MCF 10A (cell line): Measurements from ENCODE around the gene ADPRHL1. TPM values are rescaled to one million over a fixed set of nuclear protein-coding genes. Genes with fewer than 3 reads are reported as not detected.

ENCODE experiments used
- BruUV-seq: library from RNA; stranded (reverse); fragments of 400-500 nt; replicated peaks from 2 replicates; lab custom pipeline; 2021; lab: Mats Ljungman, UMichigan
- CTCF ChIA-PET: fragments of 300-600 bp; sonication (Branson Sonifier 250); formaldehyde crosslinking; extraction: SDS; loops from one replicate; lab custom pipeline; 2021; ENCODE audit warnings: antibody characterized with exemption, inconsistent platforms; lab: Yijun Ruan, JAX
- POLR2A ChIA-PET: fragments of 300-600, 350-650 bp; sonication (Branson Sonifier 250); formaldehyde crosslinking; extraction: SDS; loops from one replicate; lab custom pipeline; 2020; ENCODE audit warnings: antibody characterized with exemption, inconsistent platforms; lab: Yijun Ruan, JAX
- DNase-seq: peaks from one replicate; pipeline ENCODE4 v3.0.0-alpha.2; 2018; ENCODE audit not compliant: unreplicated experiment
- H3K27ac Mint-ChIP-seq: one replicate; pipeline ENCODE4 v1.8.0; 2022; ENCODE audit warnings: mild to moderate bottlenecking, low read depth, mixed read lengths; ENCODE audit not compliant: unreplicated experiment
- H3K27me3 Mint-ChIP-seq: one replicate; pipeline ENCODE4 v1.8.0; 2022; ENCODE audit warnings: mixed read lengths; ENCODE audit not compliant: insufficient read depth, unreplicated experiment
- H3K36me3 Mint-ChIP-seq: one replicate; pipeline ENCODE4 v1.8.0; 2022; ENCODE audit warnings: mild to moderate bottlenecking, moderate library complexity, mixed read lengths; ENCODE audit not compliant: insufficient read depth, unreplicated experiment
- H3K4me1 Mint-ChIP-seq: one replicate; pipeline ENCODE4 v1.8.0; 2022; ENCODE audit warnings: mixed read lengths; ENCODE audit not compliant: insufficient read depth, unreplicated experiment
- H3K4me3 Mint-ChIP-seq: one replicate; pipeline ENCODE4 v1.8.0; 2022; ENCODE audit warnings: mild to moderate bottlenecking, moderate library complexity, mixed read lengths; ENCODE audit not compliant: unreplicated experiment
- H3K9me3 Mint-ChIP-seq: one replicate; pipeline ENCODE4 v1.8.0; 2022; ENCODE audit warnings: mixed read lengths; ENCODE audit not compliant: unreplicated experiment
- intact Hi-C: fragments of 100-400 bp; cut with micrococcal nuclease; formaldehyde crosslinking; loops from 2 replicates; pipeline ENCODE4 v1.14.1; 2022
- total RNA-seq: library from RNA; stranded (reverse); gene quantifications from 2 replicates; pipeline ENCODE4 v1.2.3, GENCODE V29; 2022
- TF ChIP-seq, protein P1 (sequence below): fragments of 200-600 bp; IDR thresholded peaks from one replicate; pipeline ENCODE4 v1.8.0; 2022; ENCODE audit warnings: antibody characterized with exemption, mild to moderate bottlenecking; ENCODE audit not compliant: unreplicated experiment

ADPRHL1 gene
- total RNA-seq, 1 experiment from 2014 or later = 2.6 TPM

DNA sequence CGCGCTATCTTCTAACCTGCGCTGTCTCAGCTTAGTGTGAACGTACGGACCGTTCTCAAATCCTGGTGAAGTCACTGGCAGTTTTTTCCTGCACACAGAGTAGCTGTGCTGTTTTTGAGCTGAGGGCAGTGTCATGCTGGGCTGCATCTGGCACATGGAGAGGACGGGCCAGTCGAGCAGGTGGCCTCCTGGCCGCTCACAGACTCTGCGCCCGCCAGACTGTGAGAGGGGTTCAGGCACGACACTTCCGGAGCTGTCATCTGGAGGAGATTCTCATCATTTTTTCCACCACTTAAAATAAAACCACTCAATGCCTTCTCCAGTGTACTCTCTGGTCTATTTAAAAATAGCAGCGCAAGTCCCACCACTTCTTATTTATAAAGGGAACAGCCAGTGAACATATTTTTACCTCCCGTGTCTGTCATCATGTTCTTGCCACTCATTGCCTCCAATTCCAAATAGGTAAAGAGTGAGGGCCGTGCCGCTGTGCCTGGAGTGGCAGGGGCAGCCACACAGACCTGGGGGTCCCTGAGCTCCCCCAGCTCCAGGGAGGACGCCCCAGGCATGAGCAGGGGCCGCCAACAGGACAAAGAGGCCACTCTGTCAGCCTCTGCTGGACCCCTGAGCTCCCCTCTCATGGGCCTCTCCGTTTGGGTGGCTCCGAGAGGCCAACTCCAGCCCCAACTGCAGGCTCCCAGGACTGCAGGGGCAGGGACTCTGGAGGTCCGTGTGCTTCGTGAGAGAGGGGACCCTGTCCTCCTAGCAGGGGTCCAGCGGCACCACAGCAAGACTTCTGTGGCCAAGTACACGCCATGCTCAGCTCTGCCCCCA is 52.5 kb downstream of the ADPRHL1 start:
- Mint-ChIP-seq H3K9me3 (no peaks in the 10 kb centered on the region), H3K36me3 (no peaks in the 10 kb centered on the region), H3K4me1 (no peaks in the 10 kb centered on the region), H3K27me3 (no peaks in the 10 kb centered on the region), H3K4me3 (no peak overlapping the region), H3K27ac (no peak overlapping the region)
- intact Hi-C loops = no loop called here
- POLR2A ChIA-PET = interaction anchor here (0.6 kb wide), 1 partner anchor 879 kb away, joined by 3 read pairs; no protein-coding TSS in a partner anchor
- BruUV-seq = no TSS peak
- no peak for DNase-seq
- TF ChIP-seq, protein P1, sequence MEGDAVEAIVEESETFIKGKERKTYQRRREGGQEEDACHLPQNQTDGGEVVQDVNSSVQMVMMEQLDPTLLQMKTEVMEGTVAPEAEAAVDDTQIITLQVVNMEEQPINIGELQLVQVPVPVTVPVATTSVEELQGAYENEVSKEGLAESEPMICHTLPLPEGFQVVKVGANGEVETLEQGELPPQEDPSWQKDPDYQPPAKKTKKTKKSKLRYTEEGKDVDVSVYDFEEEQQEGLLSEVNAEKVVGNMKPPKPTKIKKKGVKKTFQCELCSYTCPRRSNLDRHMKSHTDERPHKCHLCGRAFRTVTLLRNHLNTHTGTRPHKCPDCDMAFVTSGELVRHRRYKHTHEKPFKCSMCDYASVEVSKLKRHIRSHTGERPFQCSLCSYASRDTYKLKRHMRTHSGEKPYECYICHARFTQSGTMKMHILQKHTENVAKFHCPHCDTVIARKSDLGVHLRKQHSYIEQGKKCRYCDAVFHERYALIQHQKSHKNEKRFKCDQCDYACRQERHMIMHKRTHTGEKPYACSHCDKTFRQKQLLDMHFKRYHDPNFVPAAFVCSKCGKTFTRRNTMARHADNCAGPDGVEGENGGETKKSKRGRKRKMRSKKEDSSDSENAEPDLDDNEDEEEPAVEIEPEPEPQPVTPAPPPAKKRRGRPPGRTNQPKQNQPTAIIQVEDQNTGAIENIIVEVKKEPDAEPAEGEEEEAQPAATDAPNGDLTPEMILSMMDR = no peak
- CTCF ChIA-PET = interaction anchor here (0.5 to 0.6 kb wide), 2 partner anchors 158 to 327 kb away, joined by 3 read pairs; no protein-coding TSS in a partner anchor

DNA sequence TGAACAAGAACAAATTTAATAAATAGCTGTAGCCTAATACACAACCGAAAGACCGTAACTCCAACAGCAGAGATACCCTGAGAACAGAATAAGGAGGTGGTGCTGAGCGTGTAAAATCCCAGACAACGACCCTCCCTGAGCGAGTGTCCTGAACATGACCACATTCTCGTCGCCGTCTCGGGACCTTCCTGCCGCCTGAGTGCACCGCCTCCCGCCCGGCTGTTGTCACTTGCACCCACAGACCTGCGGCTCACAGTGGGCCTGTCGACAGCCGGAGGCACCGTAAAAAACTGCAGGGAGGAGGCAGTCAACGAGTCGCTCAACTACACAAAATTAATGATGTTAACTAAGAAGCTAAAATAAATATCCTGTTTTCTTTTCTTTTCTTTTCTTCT is 53.5 kb downstream of the ADPRHL1 start:
- Mint-ChIP-seq H3K27ac (no peak overlapping the region), H3K9me3 (no peaks in the 10 kb centered on the region), H3K27me3 (no peaks in the 10 kb centered on the region), H3K4me3 (no peak overlapping the region), H3K4me1 (no peaks in the 10 kb centered on the region), H3K36me3 (no peaks in the 10 kb centered on the region)
- CTCF ChIA-PET = interaction anchor here (0.7 to 1.0 kb wide), 3 partner anchors 125 to 1833 kb away, joined by 3 to 4 read pairs (median 3); no protein-coding TSS in a partner anchor
- no peak for DNase-seq
- intact Hi-C loops = loop anchor here (10.0 kb wide), 1 partner anchor 245 kb away; the partner anchor contains the start of gene PROZ
- POLR2A ChIA-PET = no interaction called here
- TF ChIP-seq, protein P1 = no peak
- BruUV-seq = no TSS peak

DNA sequence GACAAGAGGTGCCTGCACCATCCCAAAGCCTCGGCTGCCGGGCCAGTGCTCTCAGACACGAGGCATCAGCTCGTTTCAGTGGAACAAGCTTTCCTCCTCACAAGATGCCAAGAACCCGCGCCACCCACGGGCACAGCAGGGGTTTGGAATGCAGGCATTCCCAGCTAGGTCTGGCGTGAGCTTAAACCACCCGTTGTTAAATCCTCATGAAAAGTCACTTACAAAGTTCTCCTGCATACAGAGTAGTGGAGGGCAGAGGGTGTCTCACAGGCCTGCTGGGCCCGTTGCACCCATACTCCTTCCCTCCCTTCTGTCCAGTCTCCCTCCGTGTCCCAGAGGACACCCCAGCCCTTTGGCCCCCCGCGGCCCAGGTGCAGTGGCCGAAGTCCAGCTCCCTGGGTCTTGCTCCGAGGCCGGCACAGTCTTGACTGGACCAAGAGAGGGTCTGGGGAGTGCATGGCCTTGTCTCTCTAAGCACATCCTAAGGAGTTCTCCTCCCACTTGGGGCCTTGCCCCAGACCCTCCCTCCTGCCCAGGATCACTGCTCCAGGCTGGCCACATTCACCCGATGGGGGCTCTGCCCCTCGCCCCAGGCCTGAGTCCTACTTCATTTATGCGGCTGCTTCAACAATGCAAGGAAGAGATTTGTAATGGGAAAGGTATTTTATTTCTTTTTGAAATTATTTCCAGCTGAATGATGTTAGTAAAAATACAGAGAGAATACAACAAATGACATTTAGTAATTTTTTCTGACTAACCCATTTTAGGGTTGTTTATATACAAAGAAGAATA is 54.1 kb downstream of the ADPRHL1 start:
- H3K4me3 Mint-ChIP-seq = no peak overlapping the region
- intact Hi-C loops = loop anchor here (10.0 kb wide), 1 partner anchor 244 kb away; the partner anchor contains the start of gene PROZ
- no peak for DNase-seq
- no peaks in the 10 kb centered on the region for H3K4me1 Mint-ChIP-seq
- no peaks in the 10 kb centered on the region for H3K9me3 Mint-ChIP-seq
- POLR2A ChIA-PET = no interaction called here
- no peaks in the 10 kb centered on the region for H3K36me3 Mint-ChIP-seq
- no peak overlapping the region for H3K27ac Mint-ChIP-seq
- H3K27me3 Mint-ChIP-seq = no peaks in the 10 kb centered on the region
- CTCF ChIA-PET = interaction anchor here (0.7 to 1.0 kb wide), 4 partner anchors 125 to 1833 kb away, joined by 3 to 4 read pairs (median 4); no protein-coding TSS in a partner anchor
- TF ChIP-seq, protein P1 = no peak
- no TSS peak for BruUV-seq
